HepG2 (cell line): Measurements from ENCODE around the gene WDR7. TPM values are rescaled to one million over a fixed set of nuclear protein-coding genes. Genes with fewer than 3 reads are reported as not detected.

ENCODE experiments used
- ATAC-seq: fragments of 200-7000 bp; cut with Tn5 transposase; 3 replicates; pipeline ENCODE4 v1.9.1; 2020; ENCODE audit warnings: mild to moderate bottlenecking, moderate library complexity
- BruUV-seq: library from RNA; stranded (reverse); fragments of 400-500 nt; replicated peaks from 2 replicates; lab custom pipeline; 2021; lab: Mats Ljungman, UMichigan
- CTCF ChIA-PET: fragments of 300-600 bp; formaldehyde crosslinking; extraction: SDS; loops from one replicate; lab custom pipeline; 2021; ENCODE audit warnings: low total read pairs, inconsistent platforms, low intra/inter-chr PET ratio; lab: Yijun Ruan, JAX
- POLR2A ChIA-PET: fragments of 350-600 bp; sonication (Branson Sonifier 250); formaldehyde crosslinking; loops from one replicate; lab custom pipeline; 2020; ENCODE audit warnings: antibody characterized with exemption, inconsistent platforms; lab: Yijun Ruan, JAX
- DNase-seq: peaks from one replicate; pipeline ENCODE4 v3.0.0-alpha.2; 2015; ENCODE audit warnings: low spot score
- FAIRE-seq: peaks from 3 replicates; lab custom pipeline; 2011; peaks lifted over from hg19 to GRCh38; lab: Jason Lieb, UNC
- H2AFZ ChIP-seq: one replicate; pipeline ENCODE4 v1.6.1; 2011; ENCODE audit warnings: low read length, inconsistent platforms
- H3K27ac ChIP-seq: fragments of 300-600 bp; 3 replicates; pipeline ENCODE4 v1.8.0; 2011; ENCODE audit warnings: mixed run types, mild to moderate bottlenecking, mixed read lengths, low read length, inconsistent platforms; ENCODE audit not compliant: insufficient read depth; ENCODE audit errors: extremely low read length
- H3K27me3 ChIP-seq, 2 experiments: fragments of 200-600 bp in 1 of 2; 2 replicates in 1 of 2; 3 replicates in 1 of 2; pipeline versions ENCODE4 v1.6.0 to v1.8.0; 2011; ENCODE audit warnings: low read length in 2 of 2, mild to moderate bottlenecking in 2 of 2, moderate library complexity in 2 of 2, inconsistent platforms in 1 of 2; ENCODE audit not compliant: insufficient read depth in 2 of 2, control insufficient read depth in 1 of 2
- H3K36me3 ChIP-seq, 2 experiments: fragments of 200-600 bp in 1 of 2; replicated peaks in 1 of 2; 2 replicates in 1 of 2; 3 replicates in 1 of 2; pipeline versions ENCODE4 v1.5.1 to v1.8.0; 2011; ENCODE audit warnings: low read length in 2 of 2, inconsistent platforms in 1 of 2; ENCODE audit not compliant: insufficient read depth in 2 of 2, control insufficient read depth in 1 of 2
- H3K4me1 ChIP-seq: 2 replicates; pipeline ENCODE4 v1.5.1; 2012; ENCODE audit warnings: low read length, inconsistent platforms; ENCODE audit not compliant: insufficient read depth
- H3K4me2 ChIP-seq: 2 replicates; pipeline ENCODE4 v1.6.0; 2011; ENCODE audit warnings: low read depth, low read length, inconsistent platforms
- H3K4me3 ChIP-seq, 3 experiments: fragments of 200-600 bp in 1 of 3; sonication (generic), shearing (Covaris generic) in 1 of 3; replicated peaks in 1 of 3; 2 replicates each; pipeline ENCODE4 v1.5.1; 2011 to 2016; ENCODE audit warnings: low read length in 3 of 3, inconsistent platforms in 2 of 3, low read depth in 2 of 3, mild to moderate bottlenecking in 2 of 3, control low read depth in 1 of 3, mixed read lengths in 1 of 3; ENCODE audit not compliant: insufficient read depth in 1 of 3
- H3K79me2 ChIP-seq: one replicate; pipeline ENCODE4 v1.6.1; 2011; ENCODE audit warnings: low read length, inconsistent platforms; ENCODE audit not compliant: insufficient read depth
- H3K9ac ChIP-seq: 2 replicates; pipeline ENCODE4 v1.6.0; 2011; ENCODE audit warnings: mild to moderate bottlenecking, low read depth, low read length, inconsistent platforms; ENCODE audit not compliant: insufficient read depth
- H3K9me3 ChIP-seq: 2 replicates; pipeline ENCODE4 v1.5.1; 2012; ENCODE audit warnings: mild to moderate bottlenecking, low read length
- H4K20me1 ChIP-seq: 2 replicates; pipeline ENCODE4 v1.6.0; 2011; ENCODE audit warnings: inconsistent platforms, mild to moderate bottlenecking, low read length, moderate library complexity; ENCODE audit not compliant: insufficient read depth
- ARID4A ChIP-seq: sonication (generic); formaldehyde crosslinking; IDR thresholded peaks from 2 replicates; pipeline ENCODE4 v1.5.0; 2020; ENCODE audit warnings: mild to moderate bottlenecking, missing genetic modification reagents, borderline replicate concordance
- CENPX ChIP-seq: sonication (generic); formaldehyde crosslinking; IDR thresholded peaks from 2 replicates; pipeline ENCODE4 v1.9.0; 2021; ENCODE audit warnings: mild to moderate bottlenecking, missing genetic modification reagents, moderate library complexity
- KLF15 ChIP-seq: sonication (generic); formaldehyde crosslinking; IDR thresholded peaks from 2 replicates; pipeline ENCODE4 v1.8.1; 2023; ENCODE audit warnings: borderline replicate concordance, mild to moderate bottlenecking, inconsistent platforms, missing genetic modification reagents, mixed read lengths
- LRRFIP1 ChIP-seq: sonication (generic); formaldehyde crosslinking; conservative IDR thresholded peaks from 2 replicates; pipeline ENCODE4 v1.4.0; 2020; ENCODE audit warnings: missing genetic modification reagents
- PRDM10 ChIP-seq: sonication (generic); formaldehyde crosslinking; IDR thresholded peaks from 2 replicates; pipeline ENCODE4 v1.4.0; 2020; ENCODE audit warnings: low read depth, missing genetic modification reagents
- ZNF143 ChIP-seq: sonication (generic); formaldehyde crosslinking; IDR thresholded peaks from 2 replicates; pipeline ENCODE4 v1.4.0; 2020; ENCODE audit warnings: missing genetic modification reagents
- ZNF441 ChIP-seq: sonication (generic); formaldehyde crosslinking; IDR thresholded peaks from 2 replicates; pipeline ENCODE4 v1.7.0; 2021; ENCODE audit warnings: missing genetic modification reagents, borderline replicate concordance
- ZNF510 ChIP-seq: sonication (generic); formaldehyde crosslinking; IDR thresholded peaks from 2 replicates; pipeline ENCODE4 v1.4.0; 2020; ENCODE audit warnings: low read depth, mild to moderate bottlenecking, missing genetic modification reagents
- WGBS: methylation state at CpG from one replicate; pipeline ENCODE4 v1.1.6; 2017; ENCODE audit warnings: low lambda C conversion rate; 5-methylcytosine and 5-hydroxymethylcytosine counted together
- in situ Hi-C: cut with HindIII; loops from 2 replicates; pipeline ENCODE4 v1.10.0; 2017; ENCODE audit warnings: low pct_unique_long_range_greater_than_20kb; ENCODE audit not compliant: extremely low pct_ligation_motif_present
- intact Hi-C: fragments of 100-400 bp; cut with micrococcal nuclease; formaldehyde crosslinking; loops from one replicate; pipeline ENCODE4 v1.10.0; 2022; ENCODE audit not compliant: unreplicated experiment
- polyA plus RNA-seq, 8 experiments: library from polyadenylated mRNA; depleted of rRNA in 3 of 8; stranded (reverse) in 7 of 8; unstranded in 1 of 8; fragments of >200 nt; fragmentation: Illumina TruSeq in 4 of 8; extraction: Trizol in 4 of 8; gene quantifications; 2 replicates each; pipeline versions ENCODE4 v1.2.1 to v1.2.3, GENCODE V29; 2011 to 2016; ENCODE audit warnings: low read depth in 4 of 8, missing spikeins in 1 of 8, mixed read lengths in 1 of 8; ENCODE audit not compliant: insufficient read depth in 1 of 8
- total RNA-seq, 5 experiments: library from RNA; depleted of rRNA; stranded (reverse); fragments of >200 nt; fragmentation: Illumina TruSeq; extraction: Trizol; gene quantifications; 2 replicates each; pipeline ENCODE4 v1.2.3, GENCODE V29; 2016; ENCODE audit warnings: low read depth in 1 of 5

WDR7 gene
- total and polyA plus RNA-seq, 2 of the 13 experiments (the other 11 are each of a cell fraction or from before 2014, with no cell fraction given) = 2.0 to 7.8 TPM

GRCh38 chr18:56723068-56723467 lies 71.9 kb downstream of the WDR7 start:
- ATAC-seq = no peak
- CTCF ChIA-PET = no interaction called here
- Histone ChIP-seq H3K27me3 (no peaks in the 10 kb centered on the region), H3K27ac (no peak overlapping the region), H3K4me3 (no peak overlapping the region), H3K9ac (no peak overlapping the region), H3K36me3 (no peaks in the 10 kb centered on the region), H2AFZ (no peak overlapping the region), H4K20me1 (no peaks in the 10 kb centered on the region), H3K4me1 (no peaks in the 10 kb centered on the region), H3K9me3 (no peaks in the 10 kb centered on the region), H3K4me2 (no peak overlapping the region), H3K79me2 (no peaks in the 10 kb centered on the region)
- no TSS peak for BruUV-seq
- in situ Hi-C loops = no loop called here
- intact Hi-C loops = no loop called here
- no peak for FAIRE-seq
- no peak for DNase-seq
- POLR2A ChIA-PET = no interaction called here
- 89% methylated on average over 1 of the region's 1 CpG for WGBS
- no peak for TF ChIP-seq KLF15
- no peak for TF ChIP-seq CENPX (CRISPR knock-in tag)
- no peak for TF ChIP-seq ARID4A
- TF ChIP-seq ZNF143 (CRISPR knock-in tag) = no peak

- ATAC-seq (no peak), DNase-seq (no peak), FAIRE-seq (no peak)
- no TSS peak for BruUV-seq
- Histone ChIP-seq H3K4me1 (no peaks in the 10 kb centered on the region), H3K79me2 (no peaks in the 10 kb centered on the region), H3K9me3 (no peaks in the 10 kb centered on the region), H2AFZ (no peak overlapping the region), H3K4me2 (no peak overlapping the region), H4K20me1 (no peaks in the 10 kb centered on the region), H3K27me3 (no peaks in the 10 kb centered on the region), H3K27ac (no peak overlapping the region), H3K4me3 (no peak overlapping the region), H3K36me3 (no peaks in the 10 kb centered on the region), H3K9ac (no peak overlapping the region)
- ChIA-PET CTCF (no interaction called here), POLR2A (no interaction called here)
- intact Hi-C loops (no loop called here), in situ Hi-C loops (no loop called here)
- WGBS = 80% methylated on average over 2 of the region's 2 CpGs
- no peak for TF ChIP-seq ZNF510
- no peak for TF ChIP-seq LRRFIP1 (CRISPR knock-in tag)
- no peak for TF ChIP-seq ZNF441 (CRISPR knock-in tag)
- TF ChIP-seq PRDM10 = no peak
Measured at GRCh38 chr18:56723706-56724105, 72.5 kb downstream of the WDR7 start.
